ENCODE measurements around the gene HSD11B2.

HSD11B2 gene

DNA sequence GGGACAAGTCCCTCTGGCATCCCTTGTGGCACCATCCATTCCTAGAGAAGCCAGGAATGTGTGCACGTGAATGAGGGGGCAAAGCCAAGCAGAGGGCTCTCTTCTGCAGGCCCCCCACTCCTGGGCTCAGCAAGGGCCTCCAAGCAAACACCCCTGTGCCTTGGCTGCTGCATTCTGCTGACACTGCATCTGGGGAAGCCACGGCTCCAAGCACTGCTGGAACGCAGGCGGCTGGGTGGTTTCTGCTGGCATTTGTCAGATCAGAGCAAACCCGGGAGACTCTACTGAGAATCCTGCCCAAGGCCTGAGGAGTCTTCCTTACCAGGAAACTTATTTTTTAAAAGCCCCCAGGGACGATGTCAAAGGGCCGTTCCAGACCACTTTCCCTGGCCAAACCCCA is 26.7 kb downstream of the HSD11B2 start:
- no peaks in the 10 kb centered on the region for H3K9me3 ChIP-seq (ENCODE audit: insufficient read depth, low read depth, low read length)
- no peak overlapping the region for H3K18ac ChIP-seq (ENCODE audit: low read length)
- no peak overlapping the region for H2AFZ ChIP-seq (ENCODE audit: insufficient read depth, low read length, poor library complexity)
- H3K4me2 ChIP-seq (ENCODE audit: low read length), result no peak overlapping the region
- no peaks in the 10 kb centered on the region for H3K79me2 ChIP-seq (ENCODE audit: control insufficient read depth, insufficient read depth, low read length, poor library complexity)
- no peak for DNase-seq
- no peak overlapping the region for H3K4ac ChIP-seq (ENCODE audit: low read depth, low read length)
- H3K14ac ChIP-seq (ENCODE audit: low read length), result no peak overlapping the region
- no peak overlapping the region for H2AK5ac ChIP-seq (ENCODE audit: low read length)
- peaks cover 2 to 5% of the 10 kb centered on the region in 2 experiments for H3K4me1 ChIP-seq (ENCODE audit: control insufficient read depth in 1 of 2, insufficient read depth in 2 of 2, low read length in 2 of 2)
- no peak overlapping the region for H3K23ac ChIP-seq (ENCODE audit: low read length)
- H4K8ac ChIP-seq (ENCODE audit: low read depth, low read length), result no peak overlapping the region
- H4K91ac ChIP-seq (ENCODE audit: low read depth, low read length), result no peak overlapping the region
- no peak overlapping the region for H2BK120ac ChIP-seq (ENCODE audit: insufficient read depth, low read length, poor library complexity)
- no peak overlapping the region for H3K4me3 ChIP-seq (ENCODE audit: low read depth, low read length)
- no peak overlapping the region for H2BK12ac ChIP-seq (ENCODE audit: low read length)
- no peak overlapping the region for H3K27ac ChIP-seq (ENCODE audit: low read depth, low read length)
- peaks cover 26 to 30% of the 10 kb centered on the region in 2 experiments for H3K36me3 ChIP-seq (ENCODE audit: control insufficient read depth in 1 of 2, insufficient read depth in 2 of 2, low read length in 2 of 2)
- H3K27me3 ChIP-seq (ENCODE audit: insufficient read depth, low read length), result no peaks in the 10 kb centered on the region
- no peak overlapping the region for H3K9ac ChIP-seq (ENCODE audit: low read length)
- no CpG with 5 or more reads among the region's 7 CpGs for WGBS (ENCODE audit: extremely low coverage, insufficient coverage, insufficient read length)
- no peak overlapping the region for H4K12ac ChIP-seq (ENCODE audit: low read depth, low read length)
- H3K79me1 ChIP-seq (ENCODE audit: low read length), result no peaks in the 10 kb centered on the region
- H2BK5ac ChIP-seq (ENCODE audit: low read depth, low read length, poor library complexity), result no peak overlapping the region

DNA sequence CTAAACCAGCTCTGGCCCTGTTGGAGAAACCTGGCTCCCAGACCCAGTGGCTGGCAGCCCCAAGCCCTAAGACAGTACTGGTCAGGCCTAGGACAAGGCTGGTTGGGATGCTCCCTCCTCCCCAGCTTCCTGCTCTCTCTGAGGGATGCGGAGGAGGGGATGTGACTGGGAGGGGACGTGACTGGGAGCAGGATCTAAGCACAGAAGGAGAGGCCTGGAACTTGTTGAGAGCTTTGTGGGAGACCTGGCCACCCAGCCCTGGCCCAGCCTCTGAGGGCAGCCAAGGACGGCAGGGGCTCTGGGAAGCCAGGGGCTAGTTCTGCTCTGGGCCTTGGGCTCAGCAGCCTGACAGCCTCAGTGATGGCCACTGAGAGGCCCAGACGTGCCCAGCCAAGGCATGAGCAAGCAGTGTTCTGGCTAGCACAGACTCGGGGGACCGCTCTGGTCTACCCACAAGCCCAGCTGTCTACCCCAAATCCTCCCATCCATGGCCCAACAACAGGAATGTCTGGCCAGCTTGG is 27.3 kb downstream of the HSD11B2 start:
- no peaks in the 10 kb centered on the region for H3K9me3 ChIP-seq (ENCODE audit: insufficient read depth, low read depth, low read length)
- H3K79me2 ChIP-seq (ENCODE audit: control insufficient read depth, insufficient read depth, low read length, poor library complexity), result no peaks in the 10 kb centered on the region
- no peak overlapping the region for H4K12ac ChIP-seq (ENCODE audit: low read depth, low read length)
- no peak overlapping the region for H3K4me2 ChIP-seq (ENCODE audit: low read length)
- no peak overlapping the region for H2AK5ac ChIP-seq (ENCODE audit: low read length)
- no peak overlapping the region for H4K8ac ChIP-seq (ENCODE audit: low read depth, low read length)
- DNase-seq, result no peak
- H4K91ac ChIP-seq (ENCODE audit: low read depth, low read length), result no peak overlapping the region
- H3K79me1 ChIP-seq (ENCODE audit: low read length), result no peaks in the 10 kb centered on the region
- H2BK120ac ChIP-seq (ENCODE audit: insufficient read depth, low read length, poor library complexity), result no peak overlapping the region
- H3K4ac ChIP-seq (ENCODE audit: low read depth, low read length), result no peak overlapping the region
- H3K14ac ChIP-seq (ENCODE audit: low read length), result no peak overlapping the region
- H3K4me3 ChIP-seq (ENCODE audit: low read depth, low read length), result no peak overlapping the region
- H3K23ac ChIP-seq (ENCODE audit: low read length), result no peak overlapping the region
- H3K36me3 ChIP-seq (ENCODE audit: control insufficient read depth in 1 of 2, insufficient read depth in 2 of 2, low read length in 2 of 2), result peaks cover 20 to 25% of the 10 kb centered on the region in 2 experiments
- no CpG with 5 or more reads among the region's 6 CpGs for WGBS (ENCODE audit: extremely low coverage, insufficient coverage, insufficient read length)
- H2AFZ ChIP-seq (ENCODE audit: insufficient read depth, low read length, poor library complexity), result no peak overlapping the region
- no peak overlapping the region for H3K27ac ChIP-seq (ENCODE audit: low read depth, low read length)
- no peak overlapping the region for H2BK12ac ChIP-seq (ENCODE audit: low read length)
- H3K27me3 ChIP-seq (ENCODE audit: insufficient read depth, low read length), result no peaks in the 10 kb centered on the region
- no peak overlapping the region for H3K9ac ChIP-seq (ENCODE audit: low read length)
- no peak overlapping the region for H2BK5ac ChIP-seq (ENCODE audit: low read depth, low read length, poor library complexity)
- H3K4me1 ChIP-seq (ENCODE audit: control insufficient read depth in 1 of 2, insufficient read depth in 2 of 2, low read length in 2 of 2), result peaks cover 2 to 5% of the 10 kb centered on the region in 2 experiments
- H3K18ac ChIP-seq (ENCODE audit: low read length), result no peak overlapping the region

- Histone ChIP-seq H3K4me1 (ENCODE audit: control insufficient read depth in 1 of 2, insufficient read depth in 2 of 2, low read length in 2 of 2) (peaks cover 0 to 2% of the 10 kb centered on the region in 2 experiments), H4K91ac (ENCODE audit: low read depth, low read length) (no peak overlapping the region), H3K14ac (ENCODE audit: low read length) (no peak overlapping the region), H3K79me1 (ENCODE audit: low read length) (no peaks in the 10 kb centered on the region), H3K4me3 (ENCODE audit: low read depth, low read length) (no peak overlapping the region), H3K36me3 (ENCODE audit: control insufficient read depth in 1 of 2, insufficient read depth in 2 of 2, low read length in 2 of 2) (peaks cover 17 to 21% of the 10 kb centered on the region in 2 experiments), H3K18ac (ENCODE audit: low read length) (no peak overlapping the region), H3K9me3 (ENCODE audit: insufficient read depth, low read depth, low read length) (no peaks in the 10 kb centered on the region), H3K4me2 (ENCODE audit: low read length) (no peak overlapping the region), H2BK5ac (ENCODE audit: low read depth, low read length, poor library complexity) (no peak overlapping the region), H3K27ac (ENCODE audit: low read depth, low read length) (no peak overlapping the region), H4K12ac (ENCODE audit: low read depth, low read length) (no peak overlapping the region), H3K4ac (ENCODE audit: low read depth, low read length) (no peak overlapping the region), H2BK12ac (ENCODE audit: low read length) (no peak overlapping the region), H3K23ac (ENCODE audit: low read length) (no peak overlapping the region), H3K9ac (ENCODE audit: low read length) (no peak overlapping the region), H4K8ac (ENCODE audit: low read depth, low read length) (no peak overlapping the region), H3K79me2 (ENCODE audit: control insufficient read depth, insufficient read depth, low read length, poor library complexity) (no peaks in the 10 kb centered on the region), H2AFZ (ENCODE audit: insufficient read depth, low read length, poor library complexity) (no peak overlapping the region), H3K27me3 (ENCODE audit: insufficient read depth, low read length) (no peaks in the 10 kb centered on the region), H2BK120ac (ENCODE audit: insufficient read depth, low read length, poor library complexity) (no peak overlapping the region), H2AK5ac (ENCODE audit: low read length) (no peak overlapping the region)
- DNase-seq, result no peak
- no CpG with 5 or more reads among the region's 7 CpGs for WGBS (ENCODE audit: extremely low coverage, insufficient coverage, insufficient read length)
Observed at GRCh38 chr16:67459066-67459860, 28.3 kb downstream of the HSD11B2 start.

DNA sequence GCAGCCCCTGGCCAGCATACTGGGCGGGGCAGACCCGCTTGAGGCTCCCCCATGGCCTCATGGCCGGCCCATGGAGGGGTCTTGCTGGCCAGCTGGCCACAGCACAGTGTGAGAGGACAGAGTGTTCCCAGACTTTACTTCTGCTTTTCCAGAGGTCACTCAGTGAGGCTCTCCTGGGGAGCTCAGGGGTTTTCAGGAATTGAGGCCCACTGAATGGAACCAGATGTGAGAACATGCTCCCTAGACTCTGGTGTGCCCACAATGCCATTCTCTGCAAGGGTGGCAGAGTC is 28.9 kb downstream of the HSD11B2 start:
- H3K4me3 ChIP-seq (ENCODE audit: low read depth, low read length), result no peak overlapping the region
- H3K14ac ChIP-seq (ENCODE audit: low read length), result no peak overlapping the region
- H3K9me3 ChIP-seq (ENCODE audit: insufficient read depth, low read depth, low read length), result no peaks in the 10 kb centered on the region
- H3K4ac ChIP-seq (ENCODE audit: low read depth, low read length), result no peak overlapping the region
- no CpG with 5 or more reads among the region's 3 CpGs for WGBS (ENCODE audit: extremely low coverage, insufficient coverage, insufficient read length)
- H3K79me1 ChIP-seq (ENCODE audit: low read length), result no peaks in the 10 kb centered on the region
- DNase-seq, result no peak
- H4K91ac ChIP-seq (ENCODE audit: low read depth, low read length), result no peak overlapping the region
- H2BK120ac ChIP-seq (ENCODE audit: insufficient read depth, low read length, poor library complexity), result no peak overlapping the region
- H3K27ac ChIP-seq (ENCODE audit: low read depth, low read length), result no peak overlapping the region
- H3K9ac ChIP-seq (ENCODE audit: low read length), result no peak overlapping the region
- H2BK12ac ChIP-seq (ENCODE audit: low read length), result no peak overlapping the region
- no peak overlapping the region for H2BK5ac ChIP-seq (ENCODE audit: low read depth, low read length, poor library complexity)
- H3K79me2 ChIP-seq (ENCODE audit: control insufficient read depth, insufficient read depth, low read length, poor library complexity), result no peaks in the 10 kb centered on the region
- H3K4me1 ChIP-seq (ENCODE audit: control insufficient read depth in 1 of 2, insufficient read depth in 2 of 2, low read length in 2 of 2), result peaks cover 0 to 1% of the 10 kb centered on the region in 2 experiments
- no peak overlapping the region for H3K18ac ChIP-seq (ENCODE audit: low read length)
- no peak overlapping the region for H3K4me2 ChIP-seq (ENCODE audit: low read length)
- H2AK5ac ChIP-seq (ENCODE audit: low read length), result no peak overlapping the region
- H3K36me3 ChIP-seq (ENCODE audit: control insufficient read depth in 1 of 2, insufficient read depth in 2 of 2, low read length in 2 of 2), result peaks cover 17 to 21% of the 10 kb centered on the region in 2 experiments
- no peak overlapping the region for H2AFZ ChIP-seq (ENCODE audit: insufficient read depth, low read length, poor library complexity)
- no peak overlapping the region for H4K8ac ChIP-seq (ENCODE audit: low read depth, low read length)
- no peak overlapping the region for H3K23ac ChIP-seq (ENCODE audit: low read length)
- no peaks in the 10 kb centered on the region for H3K27me3 ChIP-seq (ENCODE audit: insufficient read depth, low read length)
- no peak overlapping the region for H4K12ac ChIP-seq (ENCODE audit: low read depth, low read length)

Data from trophoblast cell (in vitro differentiated cells and primary cell).